Nephron (organoid): ENCODE measurements around the gene TTC39C.

ENCODE experiments used
- H3K27ac Mint-ChIP-seq, 3 experiments: 2 replicates each; pipeline ENCODE4 v1.8.0; 2020; ENCODE audit warnings: mixed read lengths in 3 of 3, mild to moderate bottlenecking in 2 of 3, moderate library complexity in 1 of 3
- H3K27me3 Mint-ChIP-seq: 2 replicates; pipeline ENCODE4 v1.8.0; 2021; ENCODE audit warnings: low read depth, mild to moderate bottlenecking, moderate library complexity, mixed read lengths
- H3K36me3 Mint-ChIP-seq: 2 replicates; pipeline ENCODE4 v1.8.0; 2020; ENCODE audit warnings: low read depth, mixed read lengths
- H3K4me1 Mint-ChIP-seq: 2 replicates; pipeline ENCODE4 v1.8.0; 2020; ENCODE audit warnings: mixed read lengths
- H3K4me3 Mint-ChIP-seq, 3 experiments: 2 replicates each; pipeline ENCODE4 v1.8.0; 2020; ENCODE audit warnings: mild to moderate bottlenecking in 3 of 3, mixed read lengths in 3 of 3, moderate library complexity in 2 of 3
- H3K9me3 Mint-ChIP-seq: 2 replicates; pipeline ENCODE4 v1.8.0; 2020; ENCODE audit warnings: mixed read lengths
- CTCF ChIP-seq, 3 experiments: fragments of 200-600 bp; sonication (generic); IDR thresholded peaks; one replicate each; pipeline ENCODE4 v1.5.0; 2021; ENCODE audit warnings: antibody characterized with exemption in 3 of 3; ENCODE audit not compliant: unreplicated experiment in 3 of 3

TTC39C gene

GRCh38 chr18:24003903-24004640 is 10.5 kb upstream of the TTC39C start:
- Mint-ChIP-seq H3K9me3 (no peaks in the 10 kb centered on the region), H3K4me3 (no peak overlapping the region), H3K4me1 (no peaks in the 10 kb centered on the region), H3K27me3 (peaks cover 7% of the 10 kb centered on the region), H3K27ac (no peak overlapping the region), H3K36me3 (no peaks in the 10 kb centered on the region)
- TF ChIP-seq CTCF (IDR thresholded peaks at IDR 0.05; ENCODE audit: unreplicated experiment in 3 of 3): no peak

GRCh38 chr18:24006712-24007313 is 7.7 kb upstream of the TTC39C start:
- no peak overlapping the region for H3K27ac Mint-ChIP-seq
- no peak for TF ChIP-seq CTCF (IDR thresholded peaks at IDR 0.05; ENCODE audit: unreplicated experiment in 3 of 3)
- H3K36me3 Mint-ChIP-seq: no peaks in the 10 kb centered on the region
- H3K4me1 Mint-ChIP-seq: no peaks in the 10 kb centered on the region
- no peaks in the 10 kb centered on the region for H3K9me3 Mint-ChIP-seq
- no peak overlapping the region for H3K4me3 Mint-ChIP-seq
- peaks cover 21% of the 10 kb centered on the region for H3K27me3 Mint-ChIP-seq

DNA sequence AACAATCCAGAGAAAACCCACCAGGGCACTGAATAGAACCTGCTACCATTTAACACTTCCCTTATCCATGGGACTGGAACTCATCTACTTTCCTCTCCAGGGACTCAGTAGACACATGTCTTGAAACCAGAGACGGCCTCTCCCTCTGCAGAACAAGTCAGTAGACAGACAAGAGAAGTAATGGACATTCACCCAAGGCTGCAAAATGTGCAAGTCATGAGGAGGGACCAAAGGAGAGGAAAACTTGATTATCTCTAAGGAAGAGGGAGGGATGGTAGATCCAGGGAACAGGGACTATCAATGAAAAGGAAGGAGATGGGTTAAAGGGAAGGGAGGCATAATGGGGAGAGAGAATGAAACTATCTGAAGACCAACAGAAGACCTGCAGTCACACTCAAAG is 5.3 kb upstream of the TTC39C start:
- TF ChIP-seq CTCF (IDR thresholded peaks at IDR 0.05; ENCODE audit: unreplicated experiment in 3 of 3): no peak
- Mint-ChIP-seq H3K4me1 (no peaks in the 10 kb centered on the region), H3K4me3 (no peak overlapping the region), H3K27ac (no peak overlapping the region), H3K9me3 (no peaks in the 10 kb centered on the region), H3K36me3 (no peaks in the 10 kb centered on the region), H3K27me3 (peaks cover 25% of the 10 kb centered on the region)

DNA sequence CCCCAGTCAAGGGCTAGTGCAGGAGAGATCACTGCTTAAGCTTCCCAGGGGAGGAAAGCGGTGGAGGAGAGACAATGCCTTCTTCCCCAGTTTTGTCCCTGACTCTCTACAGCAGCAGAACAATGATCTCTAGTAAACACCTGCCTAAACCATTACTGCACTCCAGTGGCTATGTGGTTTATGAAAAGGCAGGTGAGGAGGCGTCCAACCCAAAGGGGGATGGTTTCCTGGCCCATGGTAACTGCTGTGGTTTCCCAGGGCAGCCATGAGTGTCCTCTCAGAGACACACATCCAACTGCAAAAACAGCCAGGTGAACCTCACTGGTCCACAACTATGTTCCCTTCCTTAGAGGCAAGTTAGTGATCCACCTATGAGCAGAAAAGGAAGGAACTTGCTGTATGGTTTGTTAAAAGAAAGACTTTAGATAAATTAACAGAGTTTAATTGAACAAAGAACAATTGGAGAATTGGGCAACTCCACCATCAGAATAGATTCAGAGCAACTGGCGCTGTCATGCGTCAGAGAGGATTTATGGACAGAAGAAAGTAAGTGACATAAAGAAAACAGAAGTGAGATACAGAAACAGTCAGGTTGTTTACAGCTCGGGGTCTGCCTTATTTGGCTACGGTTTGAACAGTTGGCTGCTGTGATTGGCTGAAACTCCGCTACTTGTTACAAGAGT is 4.8 kb upstream of the TTC39C start:
- TF ChIP-seq CTCF (IDR thresholded peaks at IDR 0.05; ENCODE audit: unreplicated experiment in 3 of 3): no peak
- Mint-ChIP-seq H3K9me3 (no peaks in the 10 kb centered on the region), H3K27ac (no peak overlapping the region), H3K4me1 (no peaks in the 10 kb centered on the region), H3K27me3 (peaks cover 25% of the 10 kb centered on the region), H3K36me3 (no peaks in the 10 kb centered on the region), H3K4me3 (no peak overlapping the region)

GRCh38 chr18:24010673-24011072 is 3.9 kb upstream of the TTC39C start:
- Mint-ChIP-seq H3K9me3 (no peaks in the 10 kb centered on the region), H3K4me1 (peaks cover 5% of the 10 kb centered on the region), H3K27me3 (peaks cover 25% of the 10 kb centered on the region), H3K27ac (no peak overlapping the region), H3K4me3 (no peak overlapping the region), H3K36me3 (no peaks in the 10 kb centered on the region)
- TF ChIP-seq CTCF (IDR thresholded peaks at IDR 0.05; ENCODE audit: unreplicated experiment in 3 of 3): no peak
